ENCODE results near the gene CIAO2A.

GRCh38 chr15:64093627-64094417, at the start of gene CIAO2A:
- TF ChIP-seq CTCF (IDR thresholded peaks at IDR 0.05) (no peak), POLR2A (IDR thresholded peaks at IDR 0.05) (peak in 1 of 2 donors; percentile 82)
